GM19467 (cell line): Measurements from ENCODE around the gene MAP2K2.
"Not testable (repeated sequence)": the region's sequence is repeated elsewhere in the genome, so short reads cannot be mapped to it uniquely, and the experiment has no call there.

Source experiments
- ATAC-seq: cut with Tn5 transposase; IDR thresholded peaks from one replicate; pipeline ENCODE4 v1.9.1; 2021; ENCODE audit warnings: mild to moderate bottlenecking, moderate library complexity; ENCODE audit not compliant: unreplicated experiment

MAP2K2 gene

DNA sequence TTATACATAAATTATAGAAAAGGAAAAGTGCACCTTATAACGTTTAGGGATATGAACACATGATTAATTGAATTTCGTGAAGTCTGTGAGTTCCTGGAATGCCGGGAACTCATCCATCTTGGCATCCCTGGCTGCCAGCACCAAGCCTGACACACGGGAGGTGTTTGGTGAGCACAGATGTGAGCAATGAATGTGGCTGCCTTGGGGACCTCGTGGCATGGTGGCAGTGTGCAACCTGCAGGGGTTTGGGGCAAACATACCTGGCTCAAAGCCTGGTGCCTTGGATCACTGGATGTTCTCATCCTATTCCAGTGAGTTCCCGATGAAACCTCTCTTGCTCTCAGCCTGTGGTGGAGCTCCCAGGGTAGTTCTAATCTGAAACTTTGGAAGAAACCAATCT lies 10.4 kb upstream of the MAP2K2 start:
- ATAC-seq, result no peak

DNA sequence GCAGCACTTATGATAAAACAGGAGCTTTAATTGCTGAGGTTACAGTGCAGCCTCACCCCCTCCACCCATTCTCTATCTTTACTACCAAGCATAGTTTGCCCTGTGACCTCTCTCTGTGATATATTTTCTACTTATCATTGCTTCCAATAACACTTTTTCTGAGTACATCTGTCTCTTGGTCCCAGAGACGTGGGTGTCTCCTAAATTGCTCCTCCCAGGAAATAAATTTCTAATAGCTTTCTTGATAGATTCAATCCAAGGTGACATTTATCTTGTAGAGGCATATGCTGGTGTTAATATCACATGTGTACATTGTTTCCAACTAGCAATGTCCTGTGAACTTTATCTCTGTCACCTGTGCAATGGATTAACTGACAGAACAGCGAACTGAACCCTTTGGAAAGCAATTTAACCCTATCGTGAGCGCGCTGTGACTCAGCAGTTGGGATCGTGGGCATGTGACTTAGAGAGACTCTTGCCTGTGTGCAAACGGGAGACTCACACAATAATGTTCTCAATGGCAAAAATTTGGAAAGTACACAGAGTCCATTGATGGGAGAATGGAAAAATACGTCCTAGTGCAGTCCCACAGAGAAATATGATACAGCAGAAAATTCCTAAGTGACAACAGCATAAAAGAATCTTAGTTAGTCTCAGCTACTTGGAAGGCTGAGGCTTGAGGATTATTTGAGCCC lies 7.0 kb upstream of the MAP2K2 start:
- no peak for ATAC-seq

DNA sequence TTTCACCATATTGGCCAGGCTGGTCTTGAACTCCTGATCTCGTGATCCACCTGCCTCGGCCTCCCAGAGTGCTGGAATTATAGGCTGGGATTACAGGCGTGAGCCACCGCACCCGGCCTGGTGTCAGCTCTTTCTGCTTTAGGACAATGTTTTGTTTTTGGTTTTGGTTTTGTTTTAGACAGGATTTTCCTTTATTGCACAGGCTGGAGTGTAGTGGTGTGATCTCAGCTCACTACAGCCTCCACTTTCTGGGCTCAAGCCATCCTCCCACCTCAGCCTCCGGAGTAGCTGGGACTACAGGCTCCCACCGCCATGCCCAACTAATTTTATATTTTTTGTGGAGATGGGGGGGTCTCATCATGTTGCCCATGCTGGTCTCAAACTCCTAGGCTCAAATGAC lies 5.1 kb upstream of the MAP2K2 start:
- ATAC-seq, result not testable (repeated sequence)

DNA sequence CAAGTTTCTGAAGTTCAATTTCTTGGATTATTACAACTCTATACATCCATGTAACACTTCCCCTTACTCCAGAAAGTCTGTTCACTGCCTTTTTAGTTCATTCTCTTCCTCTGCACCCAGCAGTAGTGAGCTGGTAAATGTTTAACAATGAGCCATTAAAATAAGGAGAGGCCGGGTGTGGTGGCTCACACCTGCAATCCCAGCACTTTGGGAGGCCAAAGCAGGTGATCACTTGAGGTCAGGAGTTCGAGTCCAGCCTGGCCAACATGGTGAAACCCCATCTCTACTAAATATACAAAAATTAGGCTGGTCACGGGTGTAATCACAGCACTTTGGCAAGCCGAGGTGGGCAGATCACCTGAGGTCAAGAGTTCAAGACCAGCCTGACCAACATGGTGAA lies 3.4 kb upstream of the MAP2K2 start:
- ATAC-seq, result not testable (repeated sequence)

DNA sequence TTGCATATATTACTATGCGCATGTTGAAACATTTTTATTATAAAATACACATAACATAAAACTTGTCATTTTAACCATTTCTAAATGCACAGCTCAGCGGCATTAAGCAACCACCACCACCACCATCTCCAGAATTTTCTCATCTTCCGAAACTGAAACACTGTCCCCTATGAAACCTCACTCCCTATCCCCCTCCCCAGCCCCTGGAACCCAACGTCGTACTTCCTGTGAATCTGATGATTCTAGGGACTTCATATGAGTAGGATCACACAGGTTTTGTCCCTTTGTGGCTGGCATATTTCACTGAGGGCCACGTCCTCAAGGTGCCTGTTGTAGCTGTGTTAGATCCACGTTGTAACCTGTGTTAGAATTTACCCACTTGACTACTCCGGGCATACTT lies 716 bp upstream of the MAP2K2 start:
- ATAC-seq, result no peak

DNA sequence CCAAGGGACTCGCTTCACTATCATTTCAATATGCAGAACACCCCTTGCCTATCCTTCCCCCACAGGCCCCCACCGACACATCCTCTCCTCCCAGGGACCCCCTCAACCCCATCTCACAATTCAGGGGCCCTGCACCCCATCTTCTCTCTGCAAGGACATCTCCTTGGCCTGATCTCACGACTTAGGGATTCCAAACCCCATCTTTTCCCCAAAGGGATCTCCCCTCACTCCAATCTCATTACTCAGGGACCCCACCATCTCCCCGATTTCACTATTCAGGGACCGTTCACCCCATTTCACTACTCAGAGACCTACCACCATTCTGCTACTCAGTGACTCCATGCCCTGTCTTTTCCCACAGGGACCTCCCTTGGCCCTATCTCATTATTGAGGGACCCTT lies 1.4 kb downstream of the MAP2K2 start:
- no peak for ATAC-seq

DNA sequence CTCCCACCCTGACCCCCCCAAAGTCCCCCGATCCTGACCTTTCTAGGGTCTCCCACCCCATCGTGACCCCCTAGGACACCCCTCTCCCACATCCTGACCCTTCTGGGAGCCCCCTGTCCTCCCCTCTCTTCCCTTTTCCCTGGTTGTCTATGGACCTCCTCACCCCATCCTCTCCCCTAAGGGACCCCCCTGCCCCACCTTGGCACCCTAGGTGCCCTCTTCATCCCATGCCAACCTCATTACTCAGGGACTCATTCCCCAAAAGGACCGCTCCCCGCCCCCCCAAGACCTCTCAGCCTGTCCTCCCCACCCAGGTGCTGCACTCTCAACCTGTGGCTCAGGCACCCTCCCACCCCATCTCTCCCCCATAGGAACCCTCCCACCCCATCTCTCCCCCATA lies 2.1 kb downstream of the MAP2K2 start:
- ATAC-seq, result no peak

DNA sequence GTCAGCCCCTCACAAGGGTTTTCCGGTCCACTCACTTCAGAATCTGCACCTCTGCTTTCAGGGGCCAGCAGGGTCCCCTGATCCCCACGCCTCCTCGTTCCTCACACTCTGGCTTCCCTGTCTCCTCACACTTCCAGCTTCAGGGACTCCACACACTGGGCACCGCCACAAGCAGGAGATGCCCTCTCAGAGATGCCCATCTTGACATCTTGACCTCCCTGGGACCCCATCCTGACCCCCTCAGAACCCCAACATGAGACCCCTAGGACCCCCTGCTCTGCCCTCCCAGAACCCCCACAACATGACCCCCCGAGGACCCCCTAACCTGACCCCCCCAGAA lies 2.7 kb downstream of the MAP2K2 start:
- ATAC-seq, result no peak

DNA sequence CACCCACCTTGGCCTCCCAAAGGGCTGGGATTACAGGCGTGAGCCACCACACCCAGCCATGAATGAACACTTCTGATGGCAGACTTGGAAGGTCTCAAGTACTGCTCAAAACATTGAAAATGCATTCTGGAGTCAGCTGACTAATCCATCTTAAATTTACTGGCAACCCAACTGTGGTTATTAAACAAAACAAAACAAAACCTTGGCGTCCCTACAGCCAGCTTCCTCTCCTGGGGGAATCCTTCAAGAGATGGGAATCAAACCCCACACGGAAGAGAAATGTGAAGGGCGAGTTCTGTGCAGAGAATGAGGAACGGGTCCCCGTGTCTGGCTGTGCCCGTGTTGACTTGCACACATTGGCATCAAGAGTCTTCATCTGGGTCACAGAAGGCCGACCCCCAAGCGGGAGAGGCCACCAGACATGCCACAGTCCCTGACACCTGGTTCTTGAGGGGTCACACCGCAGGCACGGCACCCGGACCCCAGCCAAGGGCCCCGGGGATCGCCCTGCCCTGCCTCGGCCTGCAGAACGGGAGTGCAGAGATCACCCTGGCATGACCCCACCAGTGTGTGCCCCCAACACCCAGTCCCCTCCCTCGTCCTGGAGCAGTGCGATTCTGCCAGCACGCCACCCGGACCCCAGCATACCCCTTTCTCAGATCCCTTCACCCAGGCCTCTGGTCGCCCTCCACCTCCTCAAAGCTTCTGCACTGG lies 3.2 kb downstream of the MAP2K2 start:
- no peak for ATAC-seq

DNA sequence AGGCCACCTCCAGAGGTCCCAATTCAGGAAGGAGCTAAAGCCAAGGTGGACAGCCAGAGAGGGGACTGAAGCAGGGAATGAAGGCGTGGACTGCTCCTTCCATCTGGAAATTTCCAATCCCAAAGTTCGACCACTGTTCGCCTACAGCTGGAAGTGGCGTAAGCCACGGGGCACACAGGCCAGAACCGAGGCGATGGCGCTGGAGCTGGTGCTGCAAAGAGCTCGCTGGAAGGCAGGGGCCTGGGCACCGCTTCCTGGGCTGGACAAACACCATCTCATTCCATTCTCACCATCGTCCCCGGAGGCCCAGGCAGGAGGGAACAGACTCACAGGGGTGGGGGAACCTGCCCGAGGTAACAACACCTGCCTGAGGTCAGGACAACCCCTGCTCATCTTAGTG lies 4.2 kb downstream of the MAP2K2 start:
- no peak for ATAC-seq

DNA sequence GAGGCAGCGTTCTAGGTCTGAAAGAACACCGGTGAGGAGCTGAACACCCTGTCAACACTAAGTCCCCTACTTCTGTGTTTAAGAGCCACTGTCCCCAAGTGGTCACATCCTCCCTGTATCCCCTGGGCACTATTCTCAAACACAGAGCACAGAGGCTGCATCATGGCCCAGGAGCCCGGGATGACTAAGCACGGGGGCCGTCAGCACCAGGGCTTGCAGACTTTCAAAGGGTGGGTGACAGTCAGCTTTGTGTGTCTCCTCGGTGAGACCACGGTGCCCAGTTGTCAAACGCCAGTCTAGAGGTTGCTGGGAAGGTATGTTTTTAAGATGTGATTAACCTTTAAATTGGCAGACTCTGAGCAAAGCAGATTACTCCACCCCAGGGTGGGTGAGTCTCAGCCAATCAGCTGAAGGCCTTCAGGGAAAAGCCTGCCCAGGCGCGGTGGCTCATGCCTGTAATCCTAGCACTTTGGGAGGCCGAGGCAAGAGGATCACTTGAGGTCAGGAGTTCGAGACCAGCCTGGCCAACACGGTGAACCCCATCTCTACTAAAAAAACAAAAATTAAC lies 8.0 kb downstream of the MAP2K2 start:
- ATAC-seq, result peak; percentile 23

DNA sequence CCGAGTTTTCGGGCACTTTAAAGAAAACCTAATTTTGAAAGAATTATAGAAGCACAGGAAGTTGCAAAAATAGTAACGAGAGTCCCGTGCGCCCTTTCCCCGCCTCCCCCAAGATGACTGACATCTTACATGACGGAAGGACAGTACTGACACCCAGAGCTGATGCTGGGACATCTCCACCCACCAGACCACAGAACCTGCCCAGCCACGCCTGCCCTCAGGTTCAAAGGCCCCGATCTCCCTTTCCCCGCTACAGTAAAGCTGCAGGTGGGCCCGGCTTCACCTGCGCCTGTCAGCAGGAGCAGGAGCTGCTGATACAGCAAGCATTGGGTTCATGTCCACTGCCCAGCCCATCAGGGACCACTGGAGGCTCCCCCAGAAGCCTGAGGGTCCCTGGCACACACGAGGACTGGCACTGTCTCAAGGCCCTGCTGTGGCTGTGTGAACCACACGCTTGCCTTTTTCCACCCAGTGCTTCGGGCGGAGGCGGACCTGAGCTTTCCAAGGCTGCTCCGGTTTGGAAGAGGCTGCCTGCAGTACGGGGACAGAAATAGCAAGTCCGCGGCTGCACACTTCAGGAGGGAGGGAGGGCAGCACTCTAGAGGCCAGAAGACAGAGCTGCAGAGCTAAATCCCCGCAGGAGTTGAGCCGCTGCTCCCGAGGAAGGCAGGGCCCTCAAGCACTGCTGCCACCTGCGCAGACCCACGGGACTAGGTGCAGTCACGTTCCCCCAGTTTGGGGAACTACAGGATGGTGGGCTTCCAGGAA lies 8.7 kb downstream of the MAP2K2 start:
- peak; percentile 75 for ATAC-seq

DNA sequence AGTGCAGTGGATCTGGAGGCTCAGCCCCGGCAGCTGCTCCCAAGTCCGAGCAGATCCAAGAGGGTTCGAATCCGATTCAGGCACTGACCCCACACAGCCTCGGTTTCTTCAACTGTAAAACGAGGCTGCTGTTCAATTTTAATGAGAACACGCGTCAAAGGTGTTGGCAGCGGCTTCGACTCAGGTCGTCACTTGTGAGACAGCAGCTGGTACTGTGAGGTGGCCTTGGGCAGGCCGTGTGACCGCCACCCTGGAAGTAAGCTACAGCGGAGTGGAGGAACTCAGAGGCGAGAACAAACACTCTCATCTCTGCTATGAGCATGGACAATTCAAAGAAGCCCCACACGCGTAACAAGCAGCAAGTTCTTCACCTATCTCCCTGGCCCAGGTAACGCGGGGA lies 9.7 kb downstream of the MAP2K2 start:
- no peak for ATAC-seq

DNA sequence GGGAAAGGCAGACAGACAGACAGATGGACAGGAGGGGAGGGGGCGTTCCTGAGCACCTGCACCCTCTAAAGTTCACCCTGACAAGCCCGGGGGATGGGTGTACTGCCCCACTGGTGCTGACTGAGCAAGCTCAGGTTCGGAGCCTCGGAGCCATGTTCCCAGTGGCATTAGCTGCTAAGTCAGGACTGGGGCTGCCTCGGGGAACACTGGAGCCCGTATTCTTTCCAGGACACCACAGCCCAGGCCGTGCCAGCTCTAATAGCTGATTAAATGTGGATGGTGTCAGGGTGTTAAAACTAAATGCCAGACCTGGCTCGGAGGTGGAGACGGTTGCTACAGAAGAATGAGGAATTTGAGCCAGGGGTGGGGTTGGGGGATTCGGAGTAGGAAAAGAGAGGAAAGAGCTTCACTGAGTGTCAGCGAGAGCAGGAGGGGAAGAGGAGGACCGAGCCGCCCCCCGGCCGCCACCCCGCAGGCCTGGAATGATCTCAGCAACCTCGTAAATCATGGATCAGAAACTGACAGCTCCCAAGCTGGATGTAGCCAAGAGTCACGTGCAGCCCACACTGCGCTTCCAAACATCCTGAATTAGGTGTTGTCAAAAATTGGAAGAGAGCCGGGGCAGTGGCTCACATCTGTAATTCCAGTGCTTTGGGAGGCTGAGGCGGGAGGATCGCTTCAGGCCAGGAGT lies 10.4 kb downstream of the MAP2K2 start:
- ATAC-seq, result no peak

DNA sequence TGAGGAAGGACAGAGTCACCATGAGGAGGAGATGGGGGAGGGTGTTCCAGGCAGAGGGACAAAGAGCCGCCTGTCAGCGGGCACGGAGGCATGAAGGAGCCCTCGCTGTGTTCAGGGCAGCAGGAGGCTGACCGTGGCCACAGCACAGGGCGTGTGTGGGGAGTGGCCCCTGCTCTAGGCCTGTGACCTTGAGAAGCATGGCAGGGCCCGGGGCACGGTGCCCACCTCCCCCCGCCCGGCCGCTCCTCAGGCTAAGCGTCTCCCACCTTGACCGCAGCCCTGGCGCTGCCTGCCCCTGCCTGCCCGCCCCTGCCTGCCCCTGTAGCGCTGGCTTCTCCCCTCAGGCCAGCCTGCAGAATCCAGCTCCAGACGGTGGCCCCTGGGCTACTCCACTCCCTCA lies 11.6 kb downstream of the MAP2K2 start:
- ATAC-seq, result no peak

DNA sequence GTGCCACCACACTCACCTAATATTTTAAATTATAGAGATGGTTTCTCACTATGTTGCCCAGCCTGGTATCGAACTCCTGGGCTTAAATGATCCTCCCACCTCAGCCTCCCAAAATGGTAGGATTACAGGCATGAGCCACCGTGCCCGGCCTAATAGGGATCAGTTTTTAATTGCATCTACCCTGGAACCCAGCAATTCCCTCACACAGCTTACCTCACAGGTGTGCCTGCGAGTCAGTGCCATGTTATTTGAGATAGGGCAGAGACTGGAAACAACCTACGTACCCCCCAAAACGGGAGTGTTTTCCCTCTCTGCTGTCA lies 14.3 kb downstream of the MAP2K2 start:
- ATAC-seq, result no peak

DNA sequence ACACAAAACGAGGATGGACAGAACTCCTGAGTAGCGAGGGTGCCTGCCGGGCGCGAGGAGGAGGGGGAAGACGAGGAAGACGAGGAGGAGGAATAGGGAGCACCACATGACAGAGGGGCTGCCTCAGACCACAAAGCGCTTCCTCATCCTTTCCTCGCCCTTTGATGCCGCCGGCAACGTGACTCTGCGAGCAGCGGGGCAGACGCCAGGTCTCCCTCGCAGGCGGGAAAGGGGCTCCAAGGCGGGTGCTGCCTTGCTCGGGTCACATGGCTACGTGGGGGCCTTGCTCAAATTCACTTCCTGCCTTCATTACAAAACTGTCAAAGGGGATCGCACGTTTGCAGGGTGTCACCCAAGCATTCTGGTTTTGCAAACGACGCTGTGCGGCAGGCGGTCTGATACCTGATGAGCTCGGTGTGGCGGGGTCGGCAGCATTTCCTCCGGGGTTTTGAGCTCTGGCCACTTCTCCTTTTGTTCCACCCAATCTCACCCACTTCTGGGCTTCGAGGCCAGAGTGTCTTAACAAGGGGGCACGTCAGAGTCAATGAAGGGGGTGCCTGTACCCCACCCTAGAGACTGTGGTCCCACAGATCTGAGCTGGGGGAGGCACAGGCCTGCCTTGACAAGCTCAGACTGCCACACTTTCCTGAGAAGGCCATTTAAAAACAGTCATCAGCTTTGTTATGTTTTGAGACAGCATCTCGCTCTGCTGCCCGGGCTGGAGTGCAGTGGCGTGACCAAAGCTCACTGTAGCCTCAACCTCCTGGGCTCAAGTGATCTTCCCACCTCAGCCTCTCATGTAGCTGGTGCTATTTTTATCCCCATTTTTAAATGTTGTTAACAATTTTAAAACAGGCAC lies 14.9 kb downstream of the MAP2K2 start:
- peak; percentile 52 for ATAC-seq

DNA sequence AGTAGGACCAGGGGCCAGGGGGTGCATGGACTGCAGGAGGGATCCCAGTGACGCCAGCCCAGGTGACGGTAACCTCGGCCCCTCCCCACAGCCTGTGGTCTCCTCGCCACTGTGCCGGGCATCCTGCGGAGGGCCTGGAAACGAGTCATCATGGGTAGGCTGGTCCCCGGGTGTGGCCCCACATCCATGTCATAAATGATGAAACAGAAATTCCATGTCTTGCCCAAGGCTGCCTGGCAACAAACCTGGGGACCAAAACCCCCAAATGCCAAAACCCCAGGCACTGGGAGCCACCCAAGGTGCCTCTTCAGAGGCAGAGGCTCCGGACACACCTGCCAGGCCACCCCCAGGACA lies 20.9 kb downstream of the MAP2K2 start:
- ATAC-seq, result no peak

DNA sequence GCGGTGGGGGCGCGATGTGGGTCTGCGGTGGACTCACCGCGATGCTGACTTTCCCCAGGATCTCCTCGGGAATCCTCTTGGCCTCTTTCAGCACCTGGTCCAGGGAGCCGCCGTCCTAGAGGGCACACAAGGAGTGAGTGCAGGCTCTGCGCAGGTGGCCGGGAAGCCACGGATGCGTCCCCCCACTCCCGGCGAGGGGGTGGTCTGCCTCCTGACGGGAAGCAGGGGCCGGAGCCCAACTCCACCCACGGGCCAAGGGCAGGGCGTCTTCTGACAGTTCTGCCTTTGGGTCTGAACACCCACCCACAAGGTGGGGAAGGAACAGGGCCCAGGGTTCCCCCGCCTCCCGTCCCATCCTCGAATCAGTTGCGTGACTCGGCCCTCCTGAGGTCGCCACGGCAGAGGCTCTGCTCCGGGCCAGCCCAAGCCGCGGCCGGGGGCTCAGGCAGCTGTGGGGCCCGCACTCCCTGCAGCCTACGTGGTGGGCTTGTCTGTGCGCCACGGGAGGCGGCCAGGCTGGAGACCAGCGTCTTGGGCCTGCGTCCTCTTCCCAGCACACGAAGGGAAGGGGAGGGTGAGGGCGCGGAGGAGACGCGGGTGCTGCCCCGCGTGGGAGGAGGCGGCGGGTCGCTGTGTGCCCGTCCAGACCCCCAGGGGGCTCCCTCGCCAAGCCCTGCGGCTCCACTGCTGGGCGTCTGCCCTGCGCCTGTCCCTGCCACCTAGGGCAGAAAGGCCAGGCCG lies 21.4 kb downstream of the MAP2K2 start:
- ATAC-seq, result no peak

DNA sequence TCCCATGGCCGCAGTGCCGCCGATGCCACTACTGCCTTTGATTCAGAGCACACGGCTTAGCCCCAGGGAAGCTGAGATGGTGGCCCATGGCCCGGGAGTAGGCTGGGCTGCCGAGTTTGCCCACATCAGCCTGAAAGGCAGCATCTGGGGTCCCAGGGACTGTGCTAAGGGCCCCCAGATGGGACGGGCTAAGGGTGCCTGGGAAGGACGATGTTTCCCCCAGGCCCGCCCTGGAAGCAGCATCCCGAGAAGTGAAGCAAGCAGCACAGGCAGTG lies 22.5 kb downstream of the MAP2K2 start:
- no peak for ATAC-seq
